ENCODE data around the gene MAP9.
A peak's percentile ranks its signal among the peaks of the same experiment; 100 is the strongest.

The MAP9 gene

GRCh38 chr4:155353923-155354540 lies 22.7 kb downstream of the MAP9 start:
- H2AFZ ChIP-seq (ENCODE audit: low read depth) = 0 out of 2 replicates have a peak overlapping the region, but pooled peaks have one; percentile 7
- peaks cover 5% of the 10 kb centered on the region for H3K4me1 ChIP-seq (ENCODE audit: low read depth, poor library complexity, severe bottlenecking)
- peak; percentile 97 for TF ChIP-seq CTCF (conservative IDR thresholded peaks at IDR 0.05; ENCODE audit: low read depth, low read length)
- no peak overlapping the region for H3K9ac ChIP-seq
- no peaks in the 10 kb centered on the region for H4K20me1 ChIP-seq (ENCODE audit: insufficient read depth)
- H3K79me2 ChIP-seq (ENCODE audit: insufficient read depth, low read depth) = no peaks in the 10 kb centered on the region
- no peak overlapping the region for H3K4me2 ChIP-seq
- H3K27me3 ChIP-seq (ENCODE audit: insufficient read depth, low read depth) = no peaks in the 10 kb centered on the region
- no peak overlapping the region for H3K27ac ChIP-seq
- H3K36me3 ChIP-seq (ENCODE audit: insufficient read depth) = no peaks in the 10 kb centered on the region
- H3K4me3 ChIP-seq (IDR thresholded peaks at IDR 0.05; ENCODE audit: insufficient read depth, low read depth, low read length) = no peak overlapping the region

GRCh38 chr4:155342142-155342541 lies 34.6 kb downstream of the MAP9 start:
- Histone ChIP-seq H3K27ac (no peak overlapping the region), H3K4me2 (no peak overlapping the region), H3K36me3 (ENCODE audit: insufficient read depth) (no peaks in the 10 kb centered on the region), H2AFZ (ENCODE audit: low read depth) (no peak overlapping the region), H3K79me2 (ENCODE audit: insufficient read depth, low read depth) (no peaks in the 10 kb centered on the region), H3K4me1 (ENCODE audit: low read depth, poor library complexity, severe bottlenecking) (no peaks in the 10 kb centered on the region), H3K9ac (no peak overlapping the region), H4K20me1 (ENCODE audit: insufficient read depth) (no peaks in the 10 kb centered on the region), H3K4me3 (IDR thresholded peaks at IDR 0.05; ENCODE audit: insufficient read depth, low read depth, low read length) (no peak overlapping the region), H3K27me3 (ENCODE audit: insufficient read depth, low read depth) (no peaks in the 10 kb centered on the region)
- TF ChIP-seq CTCF (conservative IDR thresholded peaks at IDR 0.05; ENCODE audit: low read depth, low read length) = no peak

- TF ChIP-seq CTCF (conservative IDR thresholded peaks at IDR 0.05; ENCODE audit: low read depth, low read length) = no peak
- Histone ChIP-seq H2AFZ (ENCODE audit: low read depth) (no peak overlapping the region), H4K20me1 (ENCODE audit: insufficient read depth) (no peaks in the 10 kb centered on the region), H3K36me3 (ENCODE audit: insufficient read depth) (no peaks in the 10 kb centered on the region), H3K9ac (no peak overlapping the region), H3K27ac (no peak overlapping the region), H3K27me3 (ENCODE audit: insufficient read depth, low read depth) (no peaks in the 10 kb centered on the region), H3K4me2 (no peak overlapping the region), H3K4me3 (IDR thresholded peaks at IDR 0.05; ENCODE audit: insufficient read depth, low read depth, low read length) (no peak overlapping the region), H3K79me2 (ENCODE audit: insufficient read depth, low read depth) (no peaks in the 10 kb centered on the region), H3K4me1 (ENCODE audit: low read depth, poor library complexity, severe bottlenecking) (no peaks in the 10 kb centered on the region)
Observed at GRCh38 chr4:155339999-155340398, 36.8 kb downstream of the MAP9 start.

GRCh38 chr4:155339588-155339987 lies 37.2 kb downstream of the MAP9 start:
- no peaks in the 10 kb centered on the region for H3K27me3 ChIP-seq (ENCODE audit: insufficient read depth, low read depth)
- H3K79me2 ChIP-seq (ENCODE audit: insufficient read depth, low read depth) = no peaks in the 10 kb centered on the region
- no peak overlapping the region for H3K9ac ChIP-seq
- no peaks in the 10 kb centered on the region for H3K36me3 ChIP-seq (ENCODE audit: insufficient read depth)
- H2AFZ ChIP-seq (ENCODE audit: low read depth) = no peak overlapping the region
- H4K20me1 ChIP-seq (ENCODE audit: insufficient read depth) = no peaks in the 10 kb centered on the region
- no peak for TF ChIP-seq CTCF (conservative IDR thresholded peaks at IDR 0.05; ENCODE audit: low read depth, low read length)
- no peak overlapping the region for H3K4me2 ChIP-seq
- no peaks in the 10 kb centered on the region for H3K4me1 ChIP-seq (ENCODE audit: low read depth, poor library complexity, severe bottlenecking)
- no peak overlapping the region for H3K27ac ChIP-seq
- H3K4me3 ChIP-seq (IDR thresholded peaks at IDR 0.05; ENCODE audit: insufficient read depth, low read depth, low read length) = no peak overlapping the region
